ENCODE results near the gene AKT2. TPM values are rescaled to one million over a fixed set of nuclear protein-coding genes. Genes with fewer than 3 reads are reported as not detected.

AKT2 gene
- total and polyA plus RNA-seq, 2 experiments from 2014 or later: 60.1 to 193 TPM

DNA sequence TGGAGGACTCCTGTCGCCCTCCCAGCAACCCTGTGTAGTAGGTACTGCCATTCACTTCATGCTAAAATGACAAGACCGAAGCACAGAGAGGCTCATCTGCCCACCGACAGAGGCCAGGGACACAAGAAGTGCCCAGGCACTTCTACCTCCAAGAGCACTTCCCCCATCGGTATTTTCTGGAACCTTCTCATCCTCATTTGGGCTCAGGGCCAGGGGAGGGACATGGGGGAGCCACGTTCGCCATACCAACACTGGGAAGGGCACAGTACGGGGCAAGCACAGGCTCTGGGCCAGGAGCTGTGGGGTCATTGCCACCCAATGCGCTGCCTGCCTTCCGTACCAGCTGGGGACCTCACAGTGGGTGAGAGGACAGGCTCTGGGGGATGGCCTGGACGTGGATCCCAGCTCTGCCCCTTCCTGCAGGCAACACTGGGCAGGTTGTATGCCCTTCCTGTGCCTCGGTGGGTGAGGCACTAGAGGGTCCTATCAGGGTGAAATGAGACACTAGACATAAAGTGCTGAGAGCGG, 37.3 kb downstream of the AKT2 start:
- H3K4me3 ChIP-seq: no peak overlapping the region
- no peaks in the 10 kb centered on the region for H3K27me3 ChIP-seq
- no peaks in the 10 kb centered on the region for H3K4me1 ChIP-seq (ENCODE audit: low read depth)
- H3K9me3 ChIP-seq (ENCODE audit: low read depth): no peaks in the 10 kb centered on the region
- no peaks in the 10 kb centered on the region for H3K36me3 ChIP-seq
- TF ChIP-seq CTCF (IDR thresholded peaks at IDR 0.05; ENCODE audit: low read depth, low read length): no peak
- DNase-seq (ENCODE audit: low read depth in 1 of 2, low spot score in 1 of 2): no peak
- H3K27ac ChIP-seq: peak overlapping the region; percentile 48

- H3K27ac ChIP-seq: peak overlapping the region; percentile 48
- no peak overlapping the region for H3K4me3 ChIP-seq
- no peaks in the 10 kb centered on the region for H3K4me1 ChIP-seq (ENCODE audit: low read depth)
- no peaks in the 10 kb centered on the region for H3K9me3 ChIP-seq (ENCODE audit: low read depth)
- no peak for DNase-seq (ENCODE audit: low read depth in 1 of 2, low spot score in 1 of 2)
- TF ChIP-seq CTCF (IDR thresholded peaks at IDR 0.05; ENCODE audit: low read depth, low read length): no peak
- H3K27me3 ChIP-seq: no peaks in the 10 kb centered on the region
- H3K36me3 ChIP-seq: no peaks in the 10 kb centered on the region
Measured at GRCh38 chr19:40247178-40247577, 38.0 kb downstream of the AKT2 start.

DNA sequence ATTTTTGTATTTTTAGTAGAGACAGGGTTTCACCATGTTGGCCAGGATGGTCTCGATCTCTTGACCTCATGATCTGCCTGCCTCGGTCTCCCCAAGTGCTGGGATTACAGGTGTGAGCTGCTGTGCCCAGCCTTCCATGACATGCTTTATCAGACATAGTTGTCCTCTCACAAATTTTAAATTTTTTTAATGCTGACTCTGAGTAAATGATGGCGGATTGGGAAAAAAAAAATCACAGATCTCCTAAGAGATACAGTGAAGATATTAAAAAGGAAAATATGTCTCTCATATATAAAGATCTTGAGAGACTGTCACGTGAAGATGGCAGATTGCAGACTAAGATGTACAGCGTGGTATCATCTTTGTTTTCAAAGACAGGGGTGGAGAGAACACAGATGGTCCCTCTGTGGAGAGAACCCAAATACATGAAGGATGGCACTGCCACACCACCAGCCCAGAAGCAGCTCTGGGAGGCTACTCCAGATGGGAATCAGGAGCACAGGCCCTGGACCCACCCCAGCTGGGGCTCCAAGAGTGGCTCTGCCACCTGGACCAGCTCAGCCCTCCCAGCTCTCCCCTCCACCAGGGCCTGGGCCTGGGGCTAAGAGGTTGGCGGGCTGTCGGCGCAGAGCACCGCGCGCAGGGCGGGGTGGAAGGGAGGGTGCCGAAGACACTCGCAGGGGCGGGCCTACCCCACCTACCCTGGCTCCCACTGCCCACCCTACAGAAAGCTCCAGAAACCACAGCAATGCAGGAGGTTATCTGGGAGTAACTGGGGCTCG, 38.7 kb downstream of the AKT2 start:
- Histone ChIP-seq H3K4me1 (ENCODE audit: low read depth) (no peaks in the 10 kb centered on the region), H3K27ac (peak overlapping the region; percentile 48), H3K4me3 (no peak overlapping the region), H3K9me3 (ENCODE audit: low read depth) (no peaks in the 10 kb centered on the region), H3K27me3 (no peaks in the 10 kb centered on the region), H3K36me3 (peaks cover 2% of the 10 kb centered on the region)
- no peak for TF ChIP-seq CTCF (IDR thresholded peaks at IDR 0.05; ENCODE audit: low read depth, low read length)
- no peak for DNase-seq (ENCODE audit: low read depth in 1 of 2, low spot score in 1 of 2)

DNA sequence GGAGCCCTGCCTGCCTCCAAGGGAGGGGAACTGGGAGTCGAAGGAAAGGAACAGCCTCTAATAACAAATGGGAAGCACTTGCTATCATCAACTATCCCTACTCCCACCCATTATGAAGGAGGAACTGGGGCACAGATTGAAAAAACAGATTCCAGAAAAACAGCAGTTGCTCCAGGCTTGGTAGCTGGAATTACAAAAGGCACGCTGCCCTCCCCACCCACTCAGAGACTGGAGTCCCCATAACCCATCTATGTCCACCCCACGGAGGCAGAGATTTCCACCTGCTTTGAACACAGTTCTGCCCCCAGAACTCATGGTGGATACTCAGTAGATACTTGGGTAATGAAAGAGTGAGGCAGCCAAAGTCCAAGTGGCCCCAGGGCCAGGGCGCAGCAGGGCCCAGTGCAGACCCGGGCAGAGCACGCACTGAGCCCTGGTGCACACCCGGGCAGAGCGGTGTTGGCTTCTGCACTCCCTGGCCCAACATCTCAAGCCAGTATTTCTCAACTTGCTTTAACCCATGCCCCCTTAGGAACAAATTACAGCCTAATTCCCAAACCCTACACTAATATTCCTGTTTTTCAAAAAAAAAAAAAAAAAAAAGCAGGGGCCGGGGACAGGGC, 39.5 kb downstream of the AKT2 start:
- DNase-seq (ENCODE audit: low read depth in 1 of 2, low spot score in 1 of 2): no peak
- Histone ChIP-seq H3K27me3 (no peaks in the 10 kb centered on the region), H3K27ac (no peak overlapping the region), H3K36me3 (peaks cover 8% of the 10 kb centered on the region), H3K4me3 (no peak overlapping the region), H3K9me3 (ENCODE audit: low read depth) (no peaks in the 10 kb centered on the region), H3K4me1 (ENCODE audit: low read depth) (no peaks in the 10 kb centered on the region)
- no peak for TF ChIP-seq CTCF (IDR thresholded peaks at IDR 0.05; ENCODE audit: low read depth, low read length)

- Histone ChIP-seq H3K4me1 (ENCODE audit: low read depth) (no peaks in the 10 kb centered on the region), H3K27me3 (no peaks in the 10 kb centered on the region), H3K27ac (no peak overlapping the region), H3K9me3 (ENCODE audit: low read depth) (no peaks in the 10 kb centered on the region), H3K36me3 (peaks cover 16% of the 10 kb centered on the region), H3K4me3 (no peak overlapping the region)
- no peak for TF ChIP-seq CTCF (IDR thresholded peaks at IDR 0.05; ENCODE audit: low read depth, low read length)
- no peak for DNase-seq (ENCODE audit: low read depth in 1 of 2, low spot score in 1 of 2)
Measured at GRCh38 chr19:40244579-40245317, 40.4 kb downstream of the AKT2 start.
